Keratinocyte (primary cell): ENCODE data around the gene GRK1.

ENCODE experiments used
- CTCF ChIP-seq, 3 experiments: IDR thresholded peaks in 1 of 3; conservative IDR thresholded peaks in 1 of 3; optimal IDR thresholded peaks in 1 of 3; 2 replicates in 2 of 3; 3 replicates in 1 of 3; pipeline versions ENCODE3 to v1.5.1; 2011; ENCODE audit warnings: low read length in 3 of 3, mild to moderate bottlenecking in 3 of 3, moderate library complexity in 2 of 3, control low read depth in 1 of 3, inconsistent platforms in 1 of 3; ENCODE audit not compliant: insufficient read depth in 2 of 3; ENCODE audit errors: extremely low read depth in 1 of 3
- EZH2 ChIP-seq: IDR thresholded peaks from one replicate; pipeline ENCODE4 v1.6.1; 2012; ENCODE audit warnings: inconsistent platforms, mild to moderate bottlenecking, low read length, moderate library complexity

DNA sequence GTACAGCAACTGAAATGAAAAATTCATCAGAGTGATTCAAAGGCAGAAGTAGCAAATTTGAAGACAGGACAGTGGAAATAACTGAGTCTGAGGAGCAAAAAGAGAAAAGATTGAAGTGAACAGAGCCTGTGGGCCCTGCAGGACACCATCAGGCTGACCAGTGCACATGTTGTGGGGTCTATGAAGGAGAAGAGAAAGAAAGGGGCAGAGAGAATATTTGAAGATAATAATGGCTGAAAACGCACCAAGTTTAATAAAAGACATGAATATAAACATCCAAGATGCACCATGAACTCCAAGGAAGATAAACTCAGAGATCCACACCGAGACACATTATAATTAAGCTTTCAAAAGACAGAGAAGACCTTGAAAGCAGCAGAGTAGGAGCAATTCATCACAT, 24.5 kb upstream of the GRK1 start:
- TF ChIP-seq CTCF (optimal IDR thresholded peaks at IDR 0.05 in 1 of 3, IDR thresholded peaks at IDR 0.05 in 1 of 3, conservative IDR thresholded peaks at IDR 0.05 in 1 of 3; ENCODE audit: extremely low read depth in 1 of 3, insufficient read depth in 2 of 3, low read length in 3 of 3) (no peak), EZH2 (no peak)
